OCI-LY3 (cell line): ENCODE data around the gene BRME1.

ENCODE experiments used
- H2AFZ ChIP-seq: fragments of 200-600, 300-600 bp; shearing (Covaris generic); 2 replicates; pipeline ENCODE4 v1.6.0; 2014; ENCODE audit warnings: antibody characterized with exemption, low read depth, low read length
- H3K27ac ChIP-seq: fragments of 200-600, 300-600 bp; sonication (generic); 2 replicates; pipeline ENCODE4 v1.5.1; 2014; ENCODE audit warnings: mild to moderate bottlenecking, low read length, moderate library complexity, mixed read lengths
- H3K27me3 ChIP-seq: fragments of 200-600, 300-600 bp; sonication (generic); 2 replicates; pipeline ENCODE4 v1.6.1; 2014; ENCODE audit warnings: low read depth, low read length, mixed read lengths
- H3K36me3 ChIP-seq: fragments of 200-600, 300-600 bp; sonication (generic); replicated peaks from 2 replicates; pipeline ENCODE3; 2014; ENCODE audit warnings: low read depth, low read length, mixed read lengths
- H3K4me1 ChIP-seq: fragments of 300-600, 200-600 bp; sonication (generic); 2 replicates; pipeline ENCODE4 v1.6.1; 2014; ENCODE audit warnings: low read length, mixed read lengths
- H3K4me2 ChIP-seq: fragments of 200-600, 300-600 bp; sonication (generic); 2 replicates; pipeline ENCODE4 v1.6.1; 2014; ENCODE audit warnings: low read length, mixed read lengths
- H3K4me3 ChIP-seq: fragments of 300-600, 200-600 bp; sonication (generic); 2 replicates; pipeline ENCODE4 v1.5.1; 2014; ENCODE audit warnings: antibody characterized with exemption, mild to moderate bottlenecking, low read length, moderate library complexity
- H3K79me2 ChIP-seq: fragments of 300-600, 200-600 bp; shearing (Covaris generic); 2 replicates; pipeline ENCODE4 v1.6.1; 2014; ENCODE audit warnings: mild to moderate bottlenecking, low read length, mixed read lengths
- H3K9ac ChIP-seq: fragments of 300-600, 200-600 bp; shearing (Covaris generic); 2 replicates; pipeline ENCODE4 v1.6.0; 2014; ENCODE audit warnings: mild to moderate bottlenecking, low read length, moderate library complexity
- H3K9me3 ChIP-seq: fragments of 200-600, 300-600 bp; shearing (Covaris generic); 2 replicates; pipeline ENCODE4 v1.6.1; 2014; ENCODE audit warnings: low read length, mixed read lengths; ENCODE audit not compliant: insufficient read depth
- H4K20me1 ChIP-seq: fragments of 200-600, 300-600 bp; sonication (generic); 2 replicates; pipeline ENCODE4 v1.6.1; 2016; ENCODE audit warnings: low read length, mixed read lengths; ENCODE audit not compliant: insufficient read depth
- EZH2phosphoT487 ChIP-seq: fragments of 200-600 bp; shearing (Covaris generic); IDR thresholded peaks from 2 replicates; pipeline ENCODE4 v1.6.1; 2018; ENCODE audit warnings: antibody characterized with exemption, mixed run types, low read depth
- TF ChIP-seq, protein P1 (sequence below): fragments of 200-600, 300-600 bp; sonication (generic); IDR thresholded peaks from 2 replicates; pipeline ENCODE4 v1.5.1; 2014; ENCODE audit warnings: antibody characterized with exemption, low read length, low read depth

Gene BRME1

DNA sequence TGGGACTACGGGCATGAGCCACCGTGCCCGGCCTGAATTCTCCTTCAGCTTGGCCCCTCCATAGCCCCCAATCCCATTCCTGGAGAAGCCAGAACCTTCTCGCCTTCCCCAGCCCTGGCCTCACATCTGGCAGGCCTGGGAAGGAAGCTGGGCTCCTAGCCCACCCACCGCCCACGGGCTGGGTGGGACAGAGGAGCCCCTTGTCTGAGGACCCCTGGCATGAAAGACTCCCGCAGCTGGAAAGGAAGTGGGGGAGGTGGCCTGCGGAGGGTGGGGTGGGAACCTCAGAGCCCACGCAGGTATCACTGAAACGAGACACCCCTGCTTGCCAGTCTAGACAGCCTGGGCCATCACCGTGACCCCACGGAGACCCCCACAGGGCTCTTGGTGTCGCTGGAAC is 36.6 kb downstream of the BRME1 start:
- TF ChIP-seq, protein P1, sequence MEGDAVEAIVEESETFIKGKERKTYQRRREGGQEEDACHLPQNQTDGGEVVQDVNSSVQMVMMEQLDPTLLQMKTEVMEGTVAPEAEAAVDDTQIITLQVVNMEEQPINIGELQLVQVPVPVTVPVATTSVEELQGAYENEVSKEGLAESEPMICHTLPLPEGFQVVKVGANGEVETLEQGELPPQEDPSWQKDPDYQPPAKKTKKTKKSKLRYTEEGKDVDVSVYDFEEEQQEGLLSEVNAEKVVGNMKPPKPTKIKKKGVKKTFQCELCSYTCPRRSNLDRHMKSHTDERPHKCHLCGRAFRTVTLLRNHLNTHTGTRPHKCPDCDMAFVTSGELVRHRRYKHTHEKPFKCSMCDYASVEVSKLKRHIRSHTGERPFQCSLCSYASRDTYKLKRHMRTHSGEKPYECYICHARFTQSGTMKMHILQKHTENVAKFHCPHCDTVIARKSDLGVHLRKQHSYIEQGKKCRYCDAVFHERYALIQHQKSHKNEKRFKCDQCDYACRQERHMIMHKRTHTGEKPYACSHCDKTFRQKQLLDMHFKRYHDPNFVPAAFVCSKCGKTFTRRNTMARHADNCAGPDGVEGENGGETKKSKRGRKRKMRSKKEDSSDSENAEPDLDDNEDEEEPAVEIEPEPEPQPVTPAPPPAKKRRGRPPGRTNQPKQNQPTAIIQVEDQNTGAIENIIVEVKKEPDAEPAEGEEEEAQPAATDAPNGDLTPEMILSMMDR = no peak
- no peak for TF ChIP-seq EZH2phosphoT487
- no peak overlapping the region for H3K4me2 ChIP-seq
- no peak overlapping the region for H3K9ac ChIP-seq
- H3K27me3 ChIP-seq = peaks cover 19% of the 10 kb centered on the region
- H3K4me1 ChIP-seq = peaks cover 4% of the 10 kb centered on the region; the same call in 1 of the 2 replicates
- H4K20me1 ChIP-seq = no peaks in the 10 kb centered on the region
- H3K79me2 ChIP-seq = no peaks in the 10 kb centered on the region
- no peak overlapping the region for H3K27ac ChIP-seq
- no peaks in the 10 kb centered on the region for H3K9me3 ChIP-seq
- no peaks in the 10 kb centered on the region for H3K36me3 ChIP-seq
- no peak overlapping the region for H2AFZ ChIP-seq
- no peak overlapping the region for H3K4me3 ChIP-seq

DNA sequence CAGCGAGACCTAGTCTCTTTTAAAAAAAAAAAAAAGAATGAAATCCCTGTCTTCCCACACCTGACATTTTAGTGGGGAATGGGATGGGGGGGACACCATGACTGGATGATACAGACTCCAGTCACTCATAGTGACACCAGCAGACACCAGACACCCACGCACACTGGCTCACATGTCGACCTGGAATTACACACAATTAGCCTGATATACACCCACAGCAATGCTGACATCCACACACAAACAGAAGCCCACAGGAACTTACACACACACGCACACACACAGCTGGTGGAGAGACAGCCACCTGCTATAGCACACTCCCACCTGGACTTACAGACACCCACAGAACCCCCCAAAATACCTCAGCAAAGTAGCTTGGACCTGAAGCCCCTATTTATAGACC is 37.3 kb downstream of the BRME1 start:
- Histone ChIP-seq H4K20me1 (no peaks in the 10 kb centered on the region), H3K4me2 (no peak overlapping the region), H3K27ac (no peak overlapping the region), H3K9ac (no peak overlapping the region), H3K4me3 (no peak overlapping the region), H3K27me3 (peaks cover 25% of the 10 kb centered on the region), H3K36me3 (no peaks in the 10 kb centered on the region), H3K9me3 (no peaks in the 10 kb centered on the region), H3K79me2 (no peaks in the 10 kb centered on the region), H2AFZ (no peak overlapping the region), H3K4me1 (peaks cover 4% of the 10 kb centered on the region; the same call in 1 of the 2 replicates)
- TF ChIP-seq EZH2phosphoT487 = no peak
- TF ChIP-seq, protein P1 = no peak

DNA sequence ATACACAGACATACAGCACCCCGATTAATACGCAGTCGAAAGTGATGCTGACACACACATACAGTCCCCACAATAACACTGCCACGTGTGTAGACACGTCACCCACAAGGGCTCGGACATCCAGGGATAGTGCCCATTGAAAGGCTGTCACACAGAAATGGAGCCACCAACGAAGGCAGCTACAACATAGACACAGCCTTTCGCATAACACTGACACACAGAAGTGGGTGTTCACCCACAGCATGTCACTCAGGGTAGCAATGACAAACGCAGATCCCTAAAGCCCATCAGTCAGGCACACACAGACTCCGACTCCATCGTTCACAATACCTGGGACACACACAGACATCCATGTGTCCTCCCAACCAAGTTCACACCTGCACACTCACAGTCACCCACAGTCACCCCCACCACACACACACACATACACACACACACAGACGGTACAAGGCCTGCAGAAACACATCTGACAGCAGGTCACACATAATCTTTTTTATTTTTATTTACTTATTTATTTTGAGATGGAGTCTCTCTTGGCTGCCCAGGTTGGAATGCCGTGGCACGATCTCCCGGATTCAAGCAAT is 39.4 kb downstream of the BRME1 start:
- no peak overlapping the region for H3K27ac ChIP-seq
- peak overlapping the region; percentile 43; the same call in 1 of the 2 replicates for H3K4me2 ChIP-seq
- peaks cover 27% of the 10 kb centered on the region for H3K27me3 ChIP-seq
- H2AFZ ChIP-seq = no peak overlapping the region
- H4K20me1 ChIP-seq = no peaks in the 10 kb centered on the region
- peaks cover 3% of the 10 kb centered on the region for H3K4me1 ChIP-seq
- H3K4me3 ChIP-seq = peak overlapping the region; percentile 66; the same call in 1 of the 2 replicates
- no peak for TF ChIP-seq EZH2phosphoT487
- no peak overlapping the region for H3K9ac ChIP-seq
- H3K36me3 ChIP-seq = no peaks in the 10 kb centered on the region
- no peaks in the 10 kb centered on the region for H3K9me3 ChIP-seq
- H3K79me2 ChIP-seq = no peaks in the 10 kb centered on the region

DNA sequence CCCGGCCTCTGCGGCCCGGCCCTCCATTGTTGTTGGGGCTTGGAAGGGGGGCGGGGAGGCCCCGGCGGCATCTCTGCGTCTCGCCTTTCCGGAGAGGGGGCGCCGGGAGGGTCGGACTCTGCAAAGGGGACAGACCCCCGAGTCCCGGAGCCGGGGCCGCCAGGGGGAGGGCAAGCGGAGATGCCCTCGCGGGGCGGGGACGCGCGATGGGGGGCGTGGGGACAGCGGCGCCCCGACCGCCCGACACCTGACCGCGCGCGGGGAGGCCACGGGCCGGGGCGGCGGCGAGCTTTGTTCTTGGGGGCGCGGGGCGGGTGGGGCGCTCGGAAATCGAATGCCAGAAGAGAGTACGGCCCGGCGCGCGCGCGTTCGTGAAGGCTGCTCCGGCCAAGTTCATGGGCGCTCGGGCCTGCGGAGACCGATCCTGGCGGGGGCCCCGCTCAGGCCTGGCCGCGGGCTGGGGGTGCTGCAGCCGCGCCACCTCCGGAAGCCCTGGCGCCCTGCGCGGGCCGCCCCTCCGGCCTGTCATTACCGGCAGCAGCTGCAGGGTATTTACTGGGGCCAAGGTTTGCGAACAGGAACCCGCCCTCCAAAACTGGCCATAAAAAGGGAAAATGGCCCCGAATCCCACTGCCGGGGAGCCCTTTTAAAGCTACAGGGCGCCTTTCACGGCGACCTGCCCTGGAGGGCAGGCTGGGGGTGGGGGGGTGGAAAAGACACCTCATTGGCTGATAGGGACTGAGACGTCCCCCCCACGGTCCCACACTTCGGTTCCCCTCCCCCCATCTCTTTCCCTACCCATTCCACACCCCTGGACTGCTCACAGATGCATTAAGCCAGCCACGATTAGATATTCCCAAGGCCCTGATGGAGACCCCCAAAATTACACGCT is 40.1 kb downstream of the BRME1 start:
- Histone ChIP-seq H3K9me3 (no peaks in the 10 kb centered on the region), H4K20me1 (no peaks in the 10 kb centered on the region), H3K4me3 (peak overlapping the region; percentile 66), H2AFZ (no peak overlapping the region), H3K36me3 (no peaks in the 10 kb centered on the region), H3K9ac (peak overlapping the region; percentile 32; the same call in 1 of the 2 replicates), H3K79me2 (no peaks in the 10 kb centered on the region), H3K27me3 (peaks cover 27% of the 10 kb centered on the region), H3K4me1 (peaks cover 10% of the 10 kb centered on the region), H3K27ac (no peak overlapping the region), H3K4me2 (peak overlapping the region; percentile 43)
- TF ChIP-seq, protein P1 = no peak
- no peak for TF ChIP-seq EZH2phosphoT487
